Bone marrow (tissue), 2 donors: ENCODE measurements around the gene RASL10A.
A peak's percentile ranks its signal among the peaks of the same experiment; 100 is the strongest.

Experiments
- DNase-seq, 2 donors: peaks; one replicate each; lab custom pipeline; 2025; lab: John Stamatoyannopoulos, UW

The RASL10A gene

DNA sequence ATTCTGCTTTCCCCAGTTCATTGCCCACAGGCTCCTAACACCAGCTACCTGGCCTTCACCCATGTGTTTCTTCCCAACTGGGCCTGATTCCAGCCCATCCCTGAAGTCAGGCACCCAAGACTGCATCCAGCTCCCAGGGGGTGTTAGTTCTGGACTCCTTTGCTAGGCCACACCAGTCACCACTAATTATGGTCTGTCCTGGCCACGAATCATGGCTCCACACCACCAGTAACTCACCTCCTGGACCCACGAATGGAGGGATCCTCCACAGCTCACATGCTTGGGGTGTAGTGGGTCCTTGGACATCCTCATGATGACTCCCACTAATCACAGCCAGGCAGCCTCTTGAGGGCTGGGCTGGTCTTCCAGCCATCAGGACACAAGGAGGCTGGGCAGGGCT is 3.6 kb upstream of the RASL10A start:
- no peak for DNase-seq

DNA sequence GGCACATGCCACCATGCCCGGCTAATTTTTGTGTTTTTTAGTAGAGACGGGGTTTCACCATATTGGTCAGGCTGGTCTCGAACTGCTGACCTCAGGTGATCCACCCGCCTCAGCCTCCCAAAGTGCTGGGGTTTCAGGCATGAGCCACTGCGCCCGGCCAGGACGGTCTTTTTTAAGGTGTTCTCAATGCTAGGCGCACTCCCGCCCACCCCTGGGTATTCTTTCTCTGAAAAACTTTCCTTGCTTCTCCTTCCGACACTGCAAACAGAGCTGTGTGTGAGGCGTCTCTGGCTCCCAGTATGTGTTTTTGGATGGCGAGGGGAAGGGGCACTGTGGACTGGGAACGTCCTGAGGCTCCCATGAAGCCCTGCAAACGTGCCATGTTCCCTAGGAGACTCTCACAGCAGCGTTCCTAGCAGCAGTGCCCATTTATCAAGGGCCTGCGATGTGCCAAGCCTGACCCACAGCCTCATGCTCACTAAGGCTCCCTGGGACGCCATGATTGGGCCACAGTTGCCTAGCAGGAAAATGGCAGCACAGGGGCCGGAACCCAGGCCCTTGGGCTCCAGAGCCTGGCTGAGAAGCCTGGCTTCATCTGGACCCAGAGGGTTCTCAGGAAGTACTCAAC is 2.4 kb upstream of the RASL10A start:
- DNase-seq = no peak

DNA sequence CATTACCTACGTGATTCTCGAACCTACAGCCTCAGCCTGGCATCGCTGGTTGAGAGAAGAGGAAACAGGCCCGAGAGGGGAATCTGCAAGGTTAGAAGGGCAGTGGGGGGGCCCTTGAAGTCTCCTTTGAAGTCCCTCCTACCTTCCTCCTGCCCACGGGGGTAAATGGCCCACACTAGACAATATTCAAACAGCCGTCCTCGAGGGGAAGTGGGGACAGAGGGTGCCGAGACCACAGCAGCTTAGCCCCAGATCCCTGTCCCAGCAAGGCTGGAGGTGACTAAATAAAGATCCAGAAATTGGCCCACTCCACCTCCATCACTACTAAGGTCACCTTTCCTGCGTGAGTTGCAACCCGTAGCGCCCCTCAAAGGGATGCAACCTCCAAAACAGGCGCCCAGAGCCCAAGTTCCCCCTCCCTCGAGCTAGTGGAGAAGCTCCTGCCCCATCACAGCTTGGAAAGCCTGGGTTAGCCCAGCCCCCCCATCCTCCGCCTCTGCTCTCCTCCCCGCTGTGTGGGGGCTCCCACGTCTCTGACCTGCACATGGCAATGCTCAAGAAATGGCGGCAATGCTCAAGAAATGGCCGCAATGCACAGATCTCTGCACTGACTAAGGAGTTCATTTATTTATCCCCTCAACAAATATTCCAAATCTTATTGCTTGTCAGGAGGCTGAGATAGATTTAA is 788 bp upstream of the RASL10A start:
- DNase-seq = no peak

DNA sequence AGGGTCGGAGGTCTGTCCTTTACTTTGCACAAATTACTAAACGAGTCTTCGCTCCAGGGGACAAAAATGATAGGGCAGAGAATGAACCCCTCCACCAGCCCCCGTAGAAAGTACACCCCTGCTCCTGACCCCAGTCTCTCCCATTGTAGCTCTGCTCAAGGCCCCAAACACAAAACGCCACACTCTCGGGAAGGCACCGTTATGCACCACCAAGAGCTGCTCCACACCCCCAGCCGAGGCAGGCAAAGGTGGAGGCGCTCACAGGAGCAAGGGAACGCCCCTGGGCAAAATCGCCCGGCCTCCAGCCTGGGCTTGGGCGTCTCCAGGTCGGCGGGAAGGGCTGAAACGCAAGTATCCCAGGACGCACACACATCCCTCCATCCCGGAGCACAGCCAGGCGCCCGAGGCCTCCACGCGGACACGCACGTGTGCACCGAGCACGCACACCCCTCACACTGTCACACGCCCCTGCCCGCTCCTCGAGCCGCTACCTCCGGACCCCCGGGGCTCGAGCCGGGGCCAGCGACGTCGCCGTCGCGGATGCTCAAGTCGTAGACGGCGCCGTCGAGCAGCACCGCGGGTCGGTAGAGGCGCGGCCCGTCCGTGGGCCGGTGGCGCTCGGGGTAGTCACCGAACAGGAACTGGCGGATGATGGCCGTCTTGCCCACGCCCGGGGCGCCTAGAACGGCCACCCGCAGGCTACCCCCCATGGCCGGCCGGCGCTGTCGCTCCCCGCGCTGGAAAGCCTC is 786 bp downstream of the RASL10A start:
- DNase-seq = no peak

DNA sequence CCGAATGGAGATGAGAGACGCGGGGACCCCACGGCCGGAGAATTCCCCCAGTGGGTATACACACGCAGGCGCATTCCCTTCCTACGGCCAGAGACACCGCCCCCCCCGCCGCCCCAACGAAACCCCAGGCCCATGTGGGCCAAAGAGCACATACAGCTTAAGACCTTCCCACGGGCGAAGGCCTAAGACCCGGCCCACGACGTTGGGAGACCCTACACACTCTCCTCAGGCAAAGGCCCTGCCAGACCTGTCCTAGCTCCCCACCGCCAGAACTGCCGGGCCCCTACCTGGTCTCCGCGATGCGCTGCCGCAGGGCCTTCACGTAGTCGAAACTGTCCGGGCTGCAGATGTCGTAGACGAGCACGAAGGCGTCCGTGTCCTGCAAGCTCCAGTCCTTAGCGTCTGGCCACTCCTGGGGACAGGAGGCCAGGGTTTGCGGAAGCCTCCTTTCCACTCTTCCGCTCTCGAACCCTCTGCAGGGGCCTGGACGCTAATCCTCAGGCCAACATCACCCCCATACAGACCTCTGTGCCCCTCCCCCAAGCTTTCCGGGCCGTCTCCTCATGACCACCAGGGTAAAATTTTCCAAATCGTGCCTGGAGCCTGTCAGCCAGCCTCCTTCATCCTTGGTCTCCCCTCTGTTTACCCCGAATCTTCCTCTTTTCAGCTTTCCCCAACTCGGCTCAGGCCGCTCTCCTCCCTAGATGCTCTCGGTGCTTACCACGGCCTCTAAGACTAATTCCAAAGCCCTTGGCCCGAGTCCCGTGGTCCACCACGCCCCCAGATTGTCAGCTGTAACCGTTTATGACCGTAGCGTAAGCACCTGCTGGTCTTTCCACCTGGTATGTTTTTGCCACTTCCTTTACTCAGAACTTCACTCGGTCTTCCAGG is 1.7 kb downstream of the RASL10A start:
- no peak for DNase-seq

DNA sequence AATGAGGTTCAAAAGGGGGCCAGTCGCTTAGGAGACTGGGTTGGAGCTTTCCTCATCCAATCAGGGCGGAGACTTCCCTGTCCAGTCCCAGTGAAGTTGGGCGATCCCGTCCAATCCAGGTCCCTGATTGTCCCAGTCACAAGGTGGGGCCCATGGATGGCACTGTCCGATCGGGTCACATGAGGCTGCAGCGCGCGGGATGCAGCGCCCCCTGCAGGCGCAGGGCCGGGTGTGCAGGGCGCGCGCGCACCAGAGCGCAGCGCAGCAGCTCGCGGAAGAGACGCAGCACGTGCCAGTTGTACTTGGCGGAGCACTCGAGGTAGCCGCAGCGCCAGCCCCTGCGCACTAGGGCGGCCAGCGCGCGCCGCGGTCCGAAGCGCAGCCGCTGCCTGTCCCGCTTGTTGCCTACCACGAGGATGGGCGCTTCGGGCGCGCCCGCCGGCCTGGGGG is 2.3 kb downstream of the RASL10A start:
- DNase-seq = no peak

DNA sequence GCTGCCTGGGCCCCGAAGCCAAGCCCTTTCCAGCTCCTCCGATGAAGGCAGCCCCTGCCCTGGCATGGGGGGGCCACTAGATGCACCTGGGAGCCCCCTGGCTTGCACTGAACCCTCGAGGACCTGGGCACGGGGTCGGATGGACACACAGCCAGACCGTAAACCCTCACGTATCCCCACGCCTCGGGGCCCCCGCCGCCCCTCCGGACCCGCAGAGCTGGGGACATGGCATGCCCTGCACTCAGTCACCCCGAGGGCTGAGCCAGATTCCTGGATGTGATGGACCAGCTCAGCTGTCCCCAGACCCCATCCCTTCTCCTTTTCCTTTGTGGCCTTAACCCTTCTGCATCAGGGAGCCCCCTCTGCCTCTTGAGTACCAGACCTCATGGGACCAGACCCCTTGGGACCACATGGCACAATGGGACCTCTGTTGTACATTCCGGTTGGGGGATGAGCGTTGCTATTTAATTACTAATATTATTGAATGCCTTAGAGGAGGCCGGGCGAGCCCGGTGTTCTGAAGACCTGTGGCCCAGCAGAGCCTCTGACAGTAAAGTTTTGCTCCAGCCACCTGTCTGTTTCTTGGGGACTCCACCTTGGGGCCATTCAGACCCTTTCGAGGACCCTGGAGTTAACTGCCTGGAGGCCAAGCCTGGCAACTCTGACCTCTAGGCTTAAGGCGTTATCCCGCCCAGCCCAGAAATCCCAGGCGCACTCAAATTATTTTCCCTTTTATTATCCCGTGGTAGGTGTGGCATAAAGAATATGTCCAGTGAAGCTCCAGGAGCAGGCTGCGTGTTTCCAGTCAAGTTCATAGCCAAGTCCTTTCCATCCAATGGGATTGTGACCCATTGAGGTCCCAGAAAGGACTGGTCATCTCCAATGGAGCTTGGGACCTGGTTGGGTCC is 3.0 kb downstream of the RASL10A start:
- no peak for DNase-seq

DNA sequence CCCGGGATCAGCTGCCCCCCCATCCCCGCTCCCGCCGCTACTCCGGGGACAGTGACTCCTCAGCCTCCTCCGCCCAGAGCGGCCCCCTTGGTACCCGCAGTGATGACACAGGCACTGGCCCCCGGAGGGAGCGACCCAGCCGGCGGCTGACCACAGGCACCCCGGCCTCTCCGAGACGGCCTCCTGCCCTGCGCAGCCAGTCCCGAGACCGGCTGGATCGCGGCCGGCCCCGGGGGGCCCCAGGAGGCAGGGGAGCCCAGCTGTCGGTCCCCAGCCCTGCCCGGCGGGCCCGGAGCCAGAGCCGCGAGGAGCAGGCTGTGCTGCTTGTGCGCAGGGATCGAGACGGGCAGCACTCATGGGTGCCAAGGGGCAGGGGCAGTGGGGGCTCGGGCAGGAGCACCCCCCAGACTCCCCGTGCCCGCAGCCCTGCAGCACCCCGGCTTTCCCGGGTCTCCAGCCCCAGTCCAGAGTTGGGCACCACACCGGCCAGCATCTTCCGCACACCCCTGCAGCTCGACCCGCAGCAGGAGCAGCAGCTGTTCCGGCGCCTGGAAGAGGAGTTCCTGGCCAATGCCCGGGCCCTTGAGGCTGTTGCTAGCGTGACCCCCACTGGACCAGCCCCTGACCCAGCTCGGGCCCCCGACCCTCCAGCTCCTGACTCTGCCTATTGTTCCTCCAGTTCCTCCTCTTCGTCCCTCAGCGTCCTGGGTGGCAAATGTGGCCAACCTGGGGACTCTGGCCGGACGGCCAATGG is 3.9 kb downstream of the RASL10A start:
- no peak for DNase-seq

DNA sequence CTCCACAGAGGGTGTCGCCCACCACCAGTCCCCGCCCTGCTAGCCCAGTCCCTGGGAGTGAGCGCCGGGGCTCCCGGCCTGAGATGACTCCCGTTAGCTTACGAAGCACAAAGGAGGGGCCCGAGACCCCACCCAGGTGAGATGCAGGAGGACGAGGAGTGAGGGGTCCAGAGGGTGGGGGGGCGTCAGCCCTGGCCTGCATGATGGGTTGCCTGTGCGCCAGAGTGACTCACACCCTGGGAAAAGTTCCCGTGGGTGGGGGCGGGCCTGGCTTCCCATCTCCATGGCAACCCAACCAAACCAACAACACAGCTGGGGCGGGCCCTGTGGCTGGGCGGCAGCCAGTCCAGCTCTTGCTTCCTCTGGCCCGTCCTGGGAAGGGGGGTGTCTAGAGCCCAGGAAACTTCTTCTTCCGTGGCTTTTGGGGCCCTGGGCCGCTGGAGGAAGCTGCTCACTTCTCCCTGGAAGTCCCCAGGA is 4.6 kb downstream of the RASL10A start:
- DNase-seq = peak; percentile 86 to 88

DNA sequence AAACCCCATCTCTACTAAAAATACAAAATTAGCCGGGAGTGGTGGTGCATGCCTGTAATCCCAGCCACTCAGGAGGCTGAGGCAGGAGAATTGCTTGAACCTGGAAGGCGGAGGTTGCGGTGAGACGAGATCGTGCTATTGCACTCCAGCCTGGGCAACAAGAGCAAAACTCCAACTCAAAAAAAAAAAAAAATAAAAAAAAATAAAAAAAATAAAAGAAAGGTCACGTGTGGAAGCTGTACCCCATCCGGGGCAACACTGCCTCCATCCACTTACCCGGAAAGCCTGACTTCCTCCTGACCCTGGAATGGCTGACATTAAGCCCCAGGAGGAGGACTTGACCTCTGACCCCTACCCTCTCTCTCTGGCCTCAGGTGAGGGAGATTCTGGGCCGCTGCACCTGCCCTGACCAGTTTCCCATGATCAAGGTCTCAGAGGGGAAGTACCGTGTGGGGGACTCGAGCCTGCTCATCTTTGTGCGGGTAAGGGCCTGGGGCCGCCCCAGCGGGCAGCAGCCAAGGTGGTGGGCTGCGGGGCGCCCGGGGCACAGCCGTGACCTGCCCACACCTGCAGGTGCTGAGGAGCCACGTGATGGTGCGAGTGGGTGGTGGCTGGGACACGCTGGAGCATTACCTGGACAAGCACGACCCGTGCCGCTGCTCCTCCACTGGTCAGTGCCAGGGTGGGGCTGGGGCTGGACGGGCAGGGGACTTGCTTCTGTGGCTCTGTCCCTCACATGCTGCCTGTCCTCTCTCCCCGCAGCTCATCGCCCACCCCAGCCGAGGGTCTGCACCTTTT is 5.2 kb downstream of the RASL10A start:
- no peak for DNase-seq

DNA sequence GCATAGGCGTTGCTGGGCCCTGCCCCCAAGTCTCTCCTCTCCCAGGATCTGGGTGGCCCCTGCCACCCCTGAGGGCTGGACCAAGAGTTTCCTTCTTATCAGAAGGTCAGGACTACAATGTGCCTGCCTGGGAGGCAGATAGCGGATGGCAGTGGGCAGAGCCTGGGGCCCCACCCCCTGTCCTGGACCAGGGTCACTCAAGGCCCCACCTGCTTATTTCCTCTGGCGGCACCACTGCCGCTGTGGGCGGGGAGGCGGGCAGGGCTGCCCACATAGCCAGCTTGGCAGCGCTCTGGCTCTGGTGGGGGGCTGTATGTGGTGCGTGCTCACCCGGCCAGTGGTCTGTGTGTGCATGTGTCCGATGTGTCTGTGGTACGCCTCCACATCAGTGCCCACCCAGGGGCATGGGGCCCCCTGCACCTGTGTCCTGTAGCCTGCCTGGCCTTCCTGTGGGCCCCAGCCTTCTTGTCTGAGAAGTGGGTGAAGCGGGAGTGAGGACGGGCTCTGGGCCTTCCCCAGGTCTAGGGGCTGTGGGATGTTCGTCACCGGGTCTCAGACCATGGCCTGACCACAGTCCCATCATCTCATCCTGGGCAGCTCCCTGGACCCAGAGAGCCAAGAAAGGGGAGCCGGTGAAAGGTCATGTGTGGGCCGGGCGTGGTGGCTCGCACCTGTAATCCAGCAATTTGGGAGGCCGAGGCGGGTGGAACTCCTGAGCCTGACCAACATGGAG is 6.0 kb downstream of the RASL10A start:
- DNase-seq = no peak

DNA sequence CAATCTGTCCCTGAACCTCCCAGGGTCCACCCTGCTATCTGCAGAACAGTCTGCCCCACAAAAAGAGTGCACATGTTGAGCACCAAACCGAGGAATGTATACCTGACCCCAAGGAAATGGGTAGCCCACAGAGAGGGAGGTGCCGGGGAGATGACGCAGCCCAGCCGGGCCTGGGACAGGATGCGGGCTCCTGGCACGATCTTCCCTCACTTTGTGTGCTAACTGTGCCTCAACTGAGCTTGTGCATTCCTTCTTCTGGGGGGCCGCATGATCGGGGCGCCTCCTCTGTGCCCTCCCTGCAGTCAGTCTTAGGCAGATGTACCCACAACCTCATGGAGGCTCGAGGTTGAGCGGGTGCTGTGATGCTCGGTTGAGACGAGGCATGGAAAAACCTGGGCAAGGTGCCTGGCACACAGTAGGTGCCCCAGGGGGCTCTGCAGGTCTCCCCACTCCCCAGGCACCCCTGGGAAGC is 6.7 kb downstream of the RASL10A start:
- DNase-seq = no peak

DNA sequence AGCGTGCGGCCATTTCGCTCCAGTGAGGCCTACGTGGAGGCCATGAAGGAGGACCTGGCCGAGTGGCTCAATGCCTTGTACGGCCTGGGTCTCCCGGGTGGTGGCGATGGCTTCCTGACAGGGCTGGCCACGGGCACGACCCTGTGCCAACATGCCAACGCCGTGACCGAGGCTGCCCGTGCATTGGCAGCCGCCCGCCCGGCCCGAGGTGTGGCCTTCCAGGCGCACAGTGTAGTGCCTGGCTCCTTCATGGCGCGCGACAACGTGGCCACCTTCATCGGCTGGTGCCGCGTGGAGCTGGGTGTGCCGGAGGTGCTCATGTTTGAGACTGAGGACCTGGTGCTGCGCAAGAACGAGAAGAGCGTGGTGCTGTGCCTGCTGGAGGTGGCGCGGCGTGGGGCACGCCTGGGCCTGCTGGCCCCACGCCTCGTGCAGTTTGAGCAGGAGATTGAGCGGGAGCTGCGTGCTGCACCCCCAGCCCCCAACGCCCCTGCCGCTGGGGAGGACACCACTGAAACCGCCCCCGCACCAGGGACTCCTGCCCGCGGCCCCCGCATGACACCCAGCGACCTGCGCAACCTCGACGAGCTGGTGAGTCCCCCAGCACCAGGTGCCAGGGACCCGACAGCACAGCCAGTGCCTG is 7.2 kb downstream of the RASL10A start:
- DNase-seq = no peak

DNA sequence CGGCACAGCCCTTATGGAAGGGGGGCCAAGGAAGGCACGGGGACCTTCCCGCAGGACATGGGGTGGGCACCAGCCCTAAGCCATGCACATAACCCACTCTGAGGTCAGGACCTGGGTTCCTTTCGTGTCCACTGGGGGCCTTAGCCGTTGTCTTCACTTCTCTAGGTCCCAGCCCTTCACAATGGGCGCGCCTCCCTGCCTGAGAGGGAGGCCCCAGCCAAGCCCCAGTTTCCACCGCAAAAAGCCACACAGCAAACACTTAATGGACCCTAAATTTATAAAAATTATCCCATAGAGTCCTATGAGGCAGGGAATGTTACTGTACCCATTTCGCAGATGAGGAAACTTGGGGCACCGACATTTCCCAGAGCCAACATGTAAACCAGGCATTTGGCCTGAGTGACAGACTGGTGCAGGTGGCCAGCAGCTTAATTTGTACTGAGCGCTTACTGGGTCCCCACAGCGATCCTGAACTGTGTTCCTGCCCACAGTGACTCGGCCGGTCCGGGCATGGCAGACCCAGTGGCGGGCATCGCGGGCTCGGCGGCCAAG is 7.8 kb downstream of the RASL10A start:
- DNase-seq = no peak

DNA sequence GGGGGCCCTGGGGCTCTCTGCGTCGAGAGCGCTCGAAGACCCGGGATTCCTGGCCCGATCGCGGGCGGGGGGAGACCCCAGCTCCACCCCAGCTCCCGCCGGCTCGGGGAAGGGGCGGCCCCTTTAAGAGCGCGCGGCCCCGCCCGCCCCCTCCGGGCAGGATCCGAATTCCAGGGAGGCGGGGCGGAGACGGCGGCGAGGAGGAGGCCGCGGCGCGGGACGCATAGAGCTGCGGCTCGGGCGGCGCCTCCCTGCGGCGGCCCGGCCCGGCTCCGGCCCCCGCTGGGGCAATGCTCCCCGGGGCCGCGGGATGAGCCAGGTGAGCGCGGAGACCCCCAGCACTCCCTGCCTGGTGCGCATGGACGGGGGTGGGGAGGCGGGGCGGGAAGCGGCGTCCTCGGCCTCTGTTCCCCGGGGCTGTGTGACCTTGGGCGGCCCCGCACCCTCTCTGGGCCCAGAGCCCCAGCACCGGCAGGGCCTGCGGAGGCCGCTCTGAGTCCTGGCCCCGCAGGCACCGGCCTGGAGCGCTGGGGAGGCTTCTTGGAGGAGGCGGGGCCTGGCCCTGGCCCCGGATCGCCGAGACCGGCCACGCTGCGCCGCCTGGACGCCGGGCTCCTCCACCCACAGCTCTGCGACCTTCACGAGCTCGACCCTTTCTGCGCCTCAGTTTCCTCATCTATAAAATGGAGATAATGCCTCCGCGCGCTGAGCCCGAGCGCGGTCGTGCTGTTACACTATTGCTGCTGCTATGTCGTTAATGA is 8.5 kb downstream of the RASL10A start:
- peak; percentile 23 to 60 for DNase-seq

DNA sequence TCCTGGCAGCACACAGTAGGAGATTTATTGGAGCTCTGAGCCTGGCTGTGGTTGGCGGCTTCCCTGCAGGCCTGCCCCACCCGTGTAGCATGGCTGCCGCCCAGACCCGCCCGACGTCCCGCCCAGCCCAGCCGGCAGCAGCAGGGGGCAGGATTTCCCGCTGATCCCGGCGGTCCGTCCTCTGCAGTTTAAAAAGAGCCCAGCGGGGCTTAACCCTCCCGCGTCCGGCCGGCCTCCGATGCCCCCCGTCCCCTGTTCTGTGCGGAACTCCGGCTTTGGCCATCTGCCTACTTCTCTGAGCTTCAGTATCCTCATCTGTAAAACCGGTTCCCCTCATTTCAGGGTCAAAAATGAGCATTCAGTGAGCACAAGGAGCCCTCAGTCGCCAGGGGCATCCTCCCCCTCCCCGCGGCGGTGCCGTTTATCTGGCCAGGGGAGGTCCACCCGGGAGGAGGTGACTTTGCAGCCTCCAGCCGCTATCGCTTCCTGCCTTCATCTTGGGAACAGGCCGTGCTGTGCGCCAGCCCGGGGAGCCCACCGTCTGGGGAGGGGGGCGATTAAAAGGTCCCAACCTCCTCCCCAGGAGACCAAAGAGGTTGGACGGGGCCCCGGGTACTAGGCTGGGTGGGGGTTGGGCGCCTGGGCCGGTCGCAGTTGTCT is 9.2 kb downstream of the RASL10A start, which contains the start of gene GAS2L1:
GAS2L1 (plus strand) TSS at position 476 of the 660 bp plus-strand sequence. CDS start 1,456 bp downstream, outside the sequence.
- peak; percentile 49 to 60 for DNase-seq
